Fibroblast of mammary gland (primary cell): ENCODE data around the gene DSTN.

Experiments
- DNase-seq: peaks from one replicate; pipeline ENCODE4 v3.0.0-alpha.2; 2010; ENCODE audit warnings: low read depth
- H3K4me3 ChIP-seq: 2 replicates; pipeline ENCODE4 v1.5.1; 2011; ENCODE audit warnings: low read depth, mild to moderate bottlenecking, low read length, moderate library complexity; ENCODE audit not compliant: control insufficient read depth
- TF ChIP-seq, protein P1 (sequence below): conservative IDR thresholded peaks from 2 replicates; pipeline ENCODE4 v1.5.1; 2011; ENCODE audit warnings: low read depth, low read length, inconsistent platforms; ENCODE audit not compliant: control insufficient read depth, insufficient read depth

Gene DSTN

GRCh38 chr20:17536944-17537444 is 32.9 kb upstream of the DSTN start:
- DNase-seq = peak; percentile 75
- TF ChIP-seq, protein P1, sequence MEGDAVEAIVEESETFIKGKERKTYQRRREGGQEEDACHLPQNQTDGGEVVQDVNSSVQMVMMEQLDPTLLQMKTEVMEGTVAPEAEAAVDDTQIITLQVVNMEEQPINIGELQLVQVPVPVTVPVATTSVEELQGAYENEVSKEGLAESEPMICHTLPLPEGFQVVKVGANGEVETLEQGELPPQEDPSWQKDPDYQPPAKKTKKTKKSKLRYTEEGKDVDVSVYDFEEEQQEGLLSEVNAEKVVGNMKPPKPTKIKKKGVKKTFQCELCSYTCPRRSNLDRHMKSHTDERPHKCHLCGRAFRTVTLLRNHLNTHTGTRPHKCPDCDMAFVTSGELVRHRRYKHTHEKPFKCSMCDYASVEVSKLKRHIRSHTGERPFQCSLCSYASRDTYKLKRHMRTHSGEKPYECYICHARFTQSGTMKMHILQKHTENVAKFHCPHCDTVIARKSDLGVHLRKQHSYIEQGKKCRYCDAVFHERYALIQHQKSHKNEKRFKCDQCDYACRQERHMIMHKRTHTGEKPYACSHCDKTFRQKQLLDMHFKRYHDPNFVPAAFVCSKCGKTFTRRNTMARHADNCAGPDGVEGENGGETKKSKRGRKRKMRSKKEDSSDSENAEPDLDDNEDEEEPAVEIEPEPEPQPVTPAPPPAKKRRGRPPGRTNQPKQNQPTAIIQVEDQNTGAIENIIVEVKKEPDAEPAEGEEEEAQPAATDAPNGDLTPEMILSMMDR = peak; percentile 96

GRCh38 chr20:17537959-17538358 is 31.9 kb upstream of the DSTN start:
- DNase-seq = no peak
- TF ChIP-seq, protein P1 = no peak
- H3K4me3 ChIP-seq = no peak overlapping the region

More at GRCh38 chr20:17536944-17537444, 32.9 kb upstream of the DSTN start:
- no peak overlapping the region for H3K4me3 ChIP-seq

GRCh38 chr20:17538517-17539170 is 31.2 kb upstream of the DSTN start:
- H3K4me3 ChIP-seq = no peak overlapping the region
- TF ChIP-seq, protein P1 = no peak
- DNase-seq = peak; percentile 34

DNA sequence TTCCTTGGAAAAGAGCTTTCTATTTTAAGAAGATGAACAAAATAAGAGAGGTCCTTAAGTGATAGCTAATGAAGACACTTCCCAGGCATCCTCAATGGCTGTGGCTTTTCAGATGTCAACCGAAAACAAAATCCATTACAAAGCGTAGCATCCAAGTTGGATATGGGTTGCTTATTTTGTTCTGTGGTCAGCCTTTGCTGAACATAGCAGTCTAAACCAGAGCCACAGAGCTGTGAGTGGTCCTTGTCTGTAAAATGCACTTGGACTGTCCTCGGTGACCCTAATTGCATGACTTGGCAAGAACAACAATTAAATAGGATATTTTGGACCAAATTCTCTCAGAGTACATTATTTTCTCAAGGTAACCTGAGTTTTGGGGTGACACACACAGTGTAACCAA is 28.3 kb upstream of the DSTN start:
- no peak for DNase-seq
- no peak overlapping the region for H3K4me3 ChIP-seq
- TF ChIP-seq, protein P1 = no peak

- DNase-seq = peak; percentile 81
- H3K4me3 ChIP-seq = no peak overlapping the region
- TF ChIP-seq, protein P1 = no peak
Observed at GRCh38 chr20:17541996-17542395, 27.9 kb upstream of the DSTN start.

- H3K4me3 ChIP-seq = no peak overlapping the region
Observed at GRCh38 chr20:17542481-17542880, 27.4 kb upstream of the DSTN start.

More at GRCh38 chr20:17542481-17542880, 27.4 kb upstream of the DSTN start:
- no peak for DNase-seq
- TF ChIP-seq, protein P1 = no peak
